ENCODE data around the gene TVP23C. TPM values are rescaled to one million over a fixed set of nuclear protein-coding genes. Genes with fewer than 3 reads are reported as not detected.

TVP23C gene
- total RNA-seq, 1 donor from 2014 or later = 9.2 TPM

GRCh38 chr17:15481481-15481880 is 81.8 kb downstream of the TVP23C start:
- DNase-seq (ENCODE audit: low read depth, low spot score) = no peak
- Mint-ChIP-seq H3K4me1 (peaks cover 22% of the 10 kb centered on the region), H3K27me3 (ENCODE audit: low read depth) (no peaks in the 10 kb centered on the region), H3K27ac (ENCODE audit: unreplicated experiment) (peak overlapping the region; percentile 46), H3K36me3 (ENCODE audit: low read depth) (peaks cover 15% of the 10 kb centered on the region), H3K9me3 (peaks cover 2% of the 10 kb centered on the region), H3K4me3 (no peak overlapping the region)
- TF ChIP-seq CTCF (conservative IDR thresholded peaks at IDR 0.05) = no peak

- no peaks in the 10 kb centered on the region for H3K27me3 Mint-ChIP-seq (ENCODE audit: low read depth)
- no peak for TF ChIP-seq CTCF (conservative IDR thresholded peaks at IDR 0.05)
- no peak for DNase-seq (ENCODE audit: low read depth, low spot score)
- peaks cover 2% of the 10 kb centered on the region for H3K9me3 Mint-ChIP-seq
- peaks cover 22% of the 10 kb centered on the region for H3K4me1 Mint-ChIP-seq
- H3K27ac Mint-ChIP-seq (ENCODE audit: unreplicated experiment) = no peak overlapping the region
- no peak overlapping the region for H3K4me3 Mint-ChIP-seq
- peaks cover 14% of the 10 kb centered on the region for H3K36me3 Mint-ChIP-seq (ENCODE audit: low read depth)
These were observed 83.1 kb downstream of the TVP23C start for GRCh38 chr17:15480204-15480603.

- no peak overlapping the region for H3K4me3 Mint-ChIP-seq
- TF ChIP-seq CTCF (conservative IDR thresholded peaks at IDR 0.05) = no peak
These were observed 83.6 kb downstream of the TVP23C start for GRCh38 chr17:15479703-15480102.

GRCh38 chr17:15478845-15479244 is 84.4 kb downstream of the TVP23C start:
- H3K36me3 Mint-ChIP-seq (ENCODE audit: low read depth) = peaks cover 13% of the 10 kb centered on the region
- DNase-seq (ENCODE audit: low read depth, low spot score) = no peak
- no peaks in the 10 kb centered on the region for H3K27me3 Mint-ChIP-seq (ENCODE audit: low read depth)
- peaks cover 21% of the 10 kb centered on the region for H3K4me1 Mint-ChIP-seq
- no peak overlapping the region for H3K4me3 Mint-ChIP-seq
- peaks cover 5% of the 10 kb centered on the region for H3K9me3 Mint-ChIP-seq
- no peak for TF ChIP-seq CTCF (conservative IDR thresholded peaks at IDR 0.05)
- no peak overlapping the region for H3K27ac Mint-ChIP-seq (ENCODE audit: unreplicated experiment)

More at GRCh38 chr17:15479703-15480102, 83.6 kb downstream of the TVP23C start:
- Mint-ChIP-seq H3K27me3 (ENCODE audit: low read depth) (no peaks in the 10 kb centered on the region), H3K36me3 (ENCODE audit: low read depth) (peaks cover 13% of the 10 kb centered on the region), H3K27ac (ENCODE audit: unreplicated experiment) (no peak overlapping the region), H3K9me3 (peaks cover 2% of the 10 kb centered on the region), H3K4me1 (peaks cover 20% of the 10 kb centered on the region)
- no peak for DNase-seq (ENCODE audit: low read depth, low spot score)

GRCh38 chr17:15475631-15476354 is 87.5 kb downstream of the TVP23C start:
- Mint-ChIP-seq H3K4me1 (peaks cover 26% of the 10 kb centered on the region), H3K27ac (ENCODE audit: unreplicated experiment) (no peak overlapping the region), H3K4me3 (no peak overlapping the region), H3K9me3 (peaks cover 5% of the 10 kb centered on the region), H3K36me3 (ENCODE audit: low read depth) (peaks cover 10% of the 10 kb centered on the region), H3K27me3 (ENCODE audit: low read depth) (no peaks in the 10 kb centered on the region)
- no peak for TF ChIP-seq CTCF (conservative IDR thresholded peaks at IDR 0.05)
- no peak for DNase-seq (ENCODE audit: low read depth, low spot score)
